NCI-H526 treated with DMSO at 0.1 percent for 48 hours (cell line): ENCODE measurements around the gene RPUSD2.
"Not testable (repeated sequence)": the region's sequence is repeated elsewhere in the genome, so short reads cannot be mapped to it uniquely, and the experiment has no call there.

Experiments used
- DNase-seq: peaks from one replicate; lab custom pipeline; 2025; lab: John Stamatoyannopoulos, UW

RPUSD2 gene

GRCh38 chr15:40565333-40566238 is 3.5 kb upstream of the RPUSD2 start:
- no peak for DNase-seq

GRCh38 chr15:40567111-40567510 is 2.0 kb upstream of the RPUSD2 start:
- DNase-seq = peak; percentile 16

- DNase-seq = no peak
Observed at GRCh38 chr15:40575113-40575512, 6.0 kb downstream of the RPUSD2 start.

GRCh38 chr15:40576914-40577313 is 7.8 kb downstream of the RPUSD2 start:
- DNase-seq = not testable (repeated sequence)

GRCh38 chr15:40578892-40579291 is 9.8 kb downstream of the RPUSD2 start:
- no peak for DNase-seq

- not testable (repeated sequence) for DNase-seq
Observed at GRCh38 chr15:40581796-40582195, 12.7 kb downstream of the RPUSD2 start.

- no peak for DNase-seq
Observed at GRCh38 chr15:40582726-40583246, 13.7 kb downstream of the RPUSD2 start.

GRCh38 chr15:40584191-40584590 is 15.1 kb downstream of the RPUSD2 start:
- DNase-seq = no peak

GRCh38 chr15:40590667-40591050 is 21.6 kb downstream of the RPUSD2 start:
- no peak for DNase-seq

DNA sequence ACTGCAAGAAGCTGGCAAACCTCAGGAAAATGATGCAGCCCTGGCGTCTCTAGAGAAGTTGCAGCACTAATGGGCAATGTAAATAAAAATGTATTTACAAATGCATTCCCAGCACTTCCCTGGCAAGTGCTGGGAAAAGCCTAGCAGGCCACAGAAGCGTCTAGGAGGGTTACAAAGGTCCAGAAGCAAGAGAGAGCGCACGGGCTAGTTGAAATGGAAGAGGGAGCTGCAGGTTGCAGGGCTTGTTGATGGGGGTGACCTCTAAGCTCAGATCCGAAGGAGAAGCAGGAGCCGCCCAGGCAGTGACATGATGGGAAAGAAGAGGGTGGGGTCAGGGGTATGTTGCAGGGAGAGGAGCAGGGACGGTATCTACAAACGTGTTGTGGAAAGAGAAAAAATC is 22.3 kb downstream of the RPUSD2 start:
- no peak for DNase-seq

GRCh38 chr15:40593165-40593564 is 24.1 kb downstream of the RPUSD2 start:
- DNase-seq = no peak

GRCh38 chr15:40593588-40594428 is 24.7 kb downstream of the RPUSD2 start, which contains the start of gene KNL1:
Gene KNL1 (plus strand): TSS chr15:40594249. CDS start chr15:40602932, 8,683 bp downstream.
- peak; percentile 97 for DNase-seq

GRCh38 chr15:40594429-40594836 is 25.3 kb downstream of the RPUSD2 start:
- peak; percentile 85 for DNase-seq

- DNase-seq = no peak
Observed at GRCh38 chr15:40595219-40595618, 26.1 kb downstream of the RPUSD2 start.

DNA sequence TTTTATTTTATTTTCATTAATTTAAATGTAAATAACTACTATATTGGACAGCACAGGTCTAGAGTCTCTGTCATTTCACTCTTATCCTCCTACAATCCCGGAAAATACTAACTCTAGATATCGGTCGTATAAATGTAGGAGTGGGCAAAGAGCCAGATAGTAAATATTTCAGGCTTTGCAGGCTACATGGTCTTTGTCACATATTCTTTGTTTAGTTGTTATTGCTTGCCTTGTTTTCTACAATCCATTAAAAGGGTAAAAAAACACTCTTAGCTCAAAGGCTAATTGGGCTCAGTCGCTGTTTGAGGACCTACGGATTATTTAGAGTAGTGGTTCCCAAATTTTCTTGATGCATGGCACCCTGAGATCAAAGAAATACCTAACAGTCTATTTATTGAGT is 26.7 kb downstream of the RPUSD2 start:
- no peak for DNase-seq

DNA sequence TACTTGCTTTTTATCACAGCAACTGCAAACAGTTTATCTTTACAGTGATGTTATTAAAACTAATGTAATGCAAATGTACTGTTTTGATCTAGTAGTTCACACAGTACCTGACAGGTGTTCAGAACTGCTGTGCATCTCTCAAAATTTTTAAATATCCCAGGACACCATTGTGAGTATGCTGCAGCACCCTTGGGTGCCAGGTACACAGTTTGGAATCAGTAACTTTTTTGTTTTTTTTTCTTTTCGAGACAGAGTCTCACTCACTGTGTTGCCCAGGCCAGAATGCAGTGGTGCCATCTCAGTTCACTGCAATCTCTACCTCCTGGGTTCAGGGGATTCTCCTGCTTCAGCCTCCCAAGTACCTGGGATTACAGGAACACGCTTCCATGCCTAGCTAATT is 27.9 kb downstream of the RPUSD2 start:
- DNase-seq = no peak

DNA sequence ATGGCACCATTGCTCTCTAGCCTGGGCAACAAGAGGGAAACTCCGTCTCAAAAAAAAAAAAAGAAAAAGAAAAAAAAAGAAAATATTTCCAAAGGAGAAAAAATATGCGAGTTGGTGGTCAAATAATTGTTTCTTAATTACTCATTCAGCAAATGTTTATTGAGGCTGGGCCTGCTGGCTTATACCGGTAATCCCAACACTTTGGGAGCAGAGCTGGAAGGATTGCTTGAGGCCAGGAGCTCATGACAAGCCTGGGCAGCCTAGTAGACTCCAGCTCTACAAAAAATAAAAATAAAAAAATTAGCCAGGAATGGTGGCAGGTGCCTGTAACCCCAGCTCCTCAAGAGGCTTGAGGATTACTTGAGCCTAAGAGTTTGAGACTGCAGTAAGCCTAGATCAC is 29.0 kb downstream of the RPUSD2 start:
- no peak for DNase-seq

DNA sequence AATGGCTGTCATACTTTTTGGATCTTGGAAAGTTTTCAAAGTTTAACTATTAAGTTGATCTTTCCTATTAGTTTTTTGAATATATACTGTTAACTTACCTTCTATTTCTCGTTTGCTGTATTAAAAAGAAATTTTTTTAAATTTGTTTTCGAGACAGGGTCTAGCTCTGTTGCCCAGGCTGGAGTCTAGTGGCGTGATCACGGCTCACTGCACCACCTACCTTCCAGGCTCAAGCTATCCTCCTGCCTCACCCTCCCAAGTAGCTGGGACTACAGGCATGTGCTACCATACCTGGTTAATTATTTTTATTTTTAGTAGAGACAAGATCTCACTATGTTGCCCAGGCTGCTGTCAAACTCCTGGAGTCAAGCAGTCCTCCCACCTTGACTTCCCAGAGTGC is 29.6 kb downstream of the RPUSD2 start:
- DNase-seq = no peak

DNA sequence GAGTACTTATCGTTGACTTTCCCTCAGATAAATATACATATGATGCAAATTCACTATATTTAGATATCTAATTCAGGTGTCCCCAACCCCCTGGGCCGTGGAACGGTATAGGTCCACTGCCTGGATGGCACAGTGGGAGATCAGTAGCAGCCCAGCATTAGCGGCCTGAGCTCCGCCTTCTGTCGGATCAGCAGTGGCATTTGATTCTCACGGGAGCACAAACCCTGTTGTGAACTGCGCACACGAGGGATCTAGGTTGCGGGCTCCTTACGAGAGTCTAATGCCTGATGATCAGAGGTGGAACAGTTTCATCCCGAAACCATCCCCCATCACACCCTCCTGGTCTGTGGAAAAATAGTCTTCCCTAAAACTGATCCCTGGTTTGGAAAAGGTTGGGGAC is 31.9 kb downstream of the RPUSD2 start:
- peak; percentile 37 for DNase-seq

DNA sequence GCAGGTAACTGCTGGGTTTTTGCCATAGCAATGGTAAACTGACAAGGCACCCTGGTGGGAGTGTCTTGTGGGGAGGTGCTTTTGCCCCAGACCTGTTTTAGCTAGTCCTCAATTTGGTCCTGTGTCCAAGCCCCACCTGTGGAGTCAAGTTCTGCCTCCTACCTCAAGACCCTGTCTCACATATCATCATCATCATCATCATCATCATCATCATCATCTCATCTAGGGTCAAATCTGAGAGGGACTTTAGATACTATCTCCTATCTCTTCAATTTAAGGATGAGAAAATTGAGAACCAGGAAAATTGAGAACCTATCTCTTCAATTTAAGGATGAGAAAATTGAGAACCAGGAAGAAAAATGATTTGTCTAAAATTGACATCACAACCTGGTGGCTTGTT is 34.8 kb downstream of the RPUSD2 start:
- no peak for DNase-seq

DNA sequence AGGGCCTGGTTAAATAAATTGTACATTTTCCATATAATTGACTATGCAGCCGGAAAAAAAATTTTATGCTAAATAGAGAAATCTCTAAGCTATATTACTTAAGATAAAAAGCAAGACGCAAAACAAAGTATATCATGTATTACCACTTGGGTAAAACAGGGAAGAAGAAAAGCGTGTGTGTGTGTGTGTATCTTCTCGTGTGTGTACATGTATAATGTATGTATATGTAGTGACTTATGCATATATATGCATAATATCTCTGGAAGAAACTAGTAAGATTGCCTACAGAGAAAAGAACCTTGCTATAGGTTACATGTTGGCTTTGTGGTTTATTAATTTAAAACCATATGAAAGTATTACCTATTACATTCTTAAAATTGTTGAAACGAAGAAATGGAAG is 44.0 kb downstream of the RPUSD2 start:
- no peak for DNase-seq

GRCh38 chr15:40618023-40618422 is 48.9 kb downstream of the RPUSD2 start:
- no peak for DNase-seq

DNA sequence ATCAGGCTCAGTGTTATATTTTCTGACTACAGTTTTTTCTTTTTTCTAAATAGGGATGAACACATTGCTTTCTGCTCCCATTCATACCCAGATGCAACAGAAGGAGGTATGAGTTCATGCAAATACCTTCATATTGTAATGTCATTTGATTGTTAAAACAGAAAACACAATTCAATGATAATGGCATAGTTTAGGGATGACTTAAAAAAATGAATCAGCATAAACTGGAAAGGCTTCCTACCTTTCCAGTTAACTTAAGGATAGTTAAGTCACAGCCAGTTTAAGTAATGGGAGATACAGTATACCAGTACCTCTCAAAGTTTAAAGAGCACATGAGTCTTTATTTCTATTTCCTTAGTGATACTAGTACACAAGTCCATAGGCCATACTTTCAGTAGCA is 49.8 kb downstream of the RPUSD2 start:
- DNase-seq = peak; percentile 11
